Measurements from ENCODE around the gene FAM217A.
"Not testable (repeated sequence)": the region's sequence is repeated elsewhere in the genome, so short reads cannot be mapped to it uniquely, and the experiment has no call there.

The FAM217A gene

DNA sequence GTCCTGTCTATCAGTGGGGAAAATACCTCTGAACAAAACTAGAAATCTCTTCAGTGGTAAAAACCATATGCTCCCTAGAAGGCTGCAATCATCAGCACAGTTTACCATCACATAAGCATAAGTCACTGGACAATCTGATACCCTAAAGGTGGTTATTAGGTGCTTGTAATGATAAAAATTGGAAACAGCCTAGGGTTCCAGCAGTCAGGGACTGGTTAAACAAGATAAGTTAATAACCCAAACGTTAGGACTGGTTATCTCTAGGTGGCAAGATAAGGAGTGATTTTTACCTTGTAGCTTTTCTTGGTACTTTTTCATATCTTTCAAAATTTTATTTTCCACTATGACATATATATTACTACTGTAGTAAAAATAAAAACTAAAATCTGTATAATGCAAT, 45.4 kb upstream of the FAM217A start:
- peaks cover 13% of the 10 kb centered on the region for H3K4me1 ChIP-seq (ENCODE audit: insufficient read depth, poor library complexity, severe bottlenecking)
- no peaks in the 10 kb centered on the region for H3K9me3 ChIP-seq (ENCODE audit: severe bottlenecking)
- H3K36me3 ChIP-seq (ENCODE audit: low read depth): peaks cover 85% of the 10 kb centered on the region
- no peak for ATAC-seq (ENCODE audit: low read depth)
- no peak for DNase-seq (ENCODE audit: low spot score)
- TF ChIP-seq, protein P1, sequence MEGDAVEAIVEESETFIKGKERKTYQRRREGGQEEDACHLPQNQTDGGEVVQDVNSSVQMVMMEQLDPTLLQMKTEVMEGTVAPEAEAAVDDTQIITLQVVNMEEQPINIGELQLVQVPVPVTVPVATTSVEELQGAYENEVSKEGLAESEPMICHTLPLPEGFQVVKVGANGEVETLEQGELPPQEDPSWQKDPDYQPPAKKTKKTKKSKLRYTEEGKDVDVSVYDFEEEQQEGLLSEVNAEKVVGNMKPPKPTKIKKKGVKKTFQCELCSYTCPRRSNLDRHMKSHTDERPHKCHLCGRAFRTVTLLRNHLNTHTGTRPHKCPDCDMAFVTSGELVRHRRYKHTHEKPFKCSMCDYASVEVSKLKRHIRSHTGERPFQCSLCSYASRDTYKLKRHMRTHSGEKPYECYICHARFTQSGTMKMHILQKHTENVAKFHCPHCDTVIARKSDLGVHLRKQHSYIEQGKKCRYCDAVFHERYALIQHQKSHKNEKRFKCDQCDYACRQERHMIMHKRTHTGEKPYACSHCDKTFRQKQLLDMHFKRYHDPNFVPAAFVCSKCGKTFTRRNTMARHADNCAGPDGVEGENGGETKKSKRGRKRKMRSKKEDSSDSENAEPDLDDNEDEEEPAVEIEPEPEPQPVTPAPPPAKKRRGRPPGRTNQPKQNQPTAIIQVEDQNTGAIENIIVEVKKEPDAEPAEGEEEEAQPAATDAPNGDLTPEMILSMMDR (IDR thresholded peaks at IDR 0.05; ENCODE audit: poor library complexity, severe bottlenecking): no peak
- no peak overlapping the region for H3K4me3 ChIP-seq (ENCODE audit: severe bottlenecking)
- H3K27me3 ChIP-seq (ENCODE audit: insufficient read depth, poor library complexity, severe bottlenecking): no peaks in the 10 kb centered on the region
- no peak overlapping the region for H3K27ac ChIP-seq (ENCODE audit: poor library complexity, severe bottlenecking)

DNA sequence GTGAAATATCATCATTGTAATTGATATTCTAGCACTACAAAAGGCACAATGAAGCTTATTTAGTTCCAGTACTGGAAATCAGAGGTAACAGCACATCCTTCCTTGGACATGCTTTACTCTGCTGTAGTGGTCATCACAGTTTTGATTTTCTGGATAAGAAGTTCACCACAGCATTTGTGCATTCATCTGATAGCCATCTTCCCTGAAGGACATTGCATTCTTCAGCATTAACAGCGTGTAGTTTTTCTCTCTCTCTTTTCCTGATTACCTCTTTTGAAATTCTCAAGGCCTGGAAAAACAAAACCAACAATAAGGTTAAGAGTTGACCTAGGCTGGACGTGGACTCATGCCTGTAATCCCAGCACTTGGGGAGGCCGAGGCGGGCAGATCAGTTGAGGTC, 36.8 kb upstream of the FAM217A start:
- Histone ChIP-seq H3K9me3 (ENCODE audit: severe bottlenecking) (peaks cover 4% of the 10 kb centered on the region), H3K27me3 (ENCODE audit: insufficient read depth, poor library complexity, severe bottlenecking) (no peaks in the 10 kb centered on the region), H3K4me3 (ENCODE audit: severe bottlenecking) (no peak overlapping the region), H3K36me3 (ENCODE audit: low read depth) (peaks cover 35% of the 10 kb centered on the region), H3K27ac (ENCODE audit: poor library complexity, severe bottlenecking) (no peak overlapping the region), H3K4me1 (ENCODE audit: insufficient read depth, poor library complexity, severe bottlenecking) (no peaks in the 10 kb centered on the region)
- ATAC-seq (ENCODE audit: low read depth) (no peak), DNase-seq (ENCODE audit: low spot score) (no peak)
- TF ChIP-seq, protein P1 (IDR thresholded peaks at IDR 0.05; ENCODE audit: poor library complexity, severe bottlenecking): no peak

DNA sequence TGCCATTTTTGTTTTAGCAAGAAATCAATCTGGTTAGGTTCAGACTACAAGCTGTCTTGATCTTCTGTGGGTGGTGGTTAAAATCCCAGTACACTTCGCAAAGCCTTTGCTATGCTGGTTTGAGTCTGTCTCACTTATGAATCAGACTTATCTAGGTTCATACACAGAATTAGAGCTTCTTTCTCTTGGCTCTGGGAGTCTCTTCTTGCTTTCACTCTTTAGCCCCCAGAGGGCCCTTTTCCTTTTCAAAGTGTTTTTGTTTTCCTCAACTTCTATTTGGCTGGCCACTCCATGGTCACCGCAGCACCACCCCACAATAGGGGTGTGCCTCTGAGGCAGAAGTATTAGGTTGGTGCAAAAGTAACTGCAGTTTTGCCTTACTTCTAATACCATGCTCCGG, 35.2 kb upstream of the FAM217A start:
- Histone ChIP-seq H3K27me3 (ENCODE audit: insufficient read depth, poor library complexity, severe bottlenecking) (no peaks in the 10 kb centered on the region), H3K4me1 (ENCODE audit: insufficient read depth, poor library complexity, severe bottlenecking) (no peaks in the 10 kb centered on the region), H3K4me3 (ENCODE audit: severe bottlenecking) (no peak overlapping the region), H3K27ac (ENCODE audit: poor library complexity, severe bottlenecking) (no peak overlapping the region), H3K9me3 (ENCODE audit: severe bottlenecking) (peaks cover 4% of the 10 kb centered on the region), H3K36me3 (ENCODE audit: low read depth) (peaks cover 24% of the 10 kb centered on the region)
- TF ChIP-seq, protein P1 (IDR thresholded peaks at IDR 0.05; ENCODE audit: poor library complexity, severe bottlenecking): no peak
- DNase-seq (ENCODE audit: low spot score): no peak
- no peak for ATAC-seq (ENCODE audit: low read depth)

DNA sequence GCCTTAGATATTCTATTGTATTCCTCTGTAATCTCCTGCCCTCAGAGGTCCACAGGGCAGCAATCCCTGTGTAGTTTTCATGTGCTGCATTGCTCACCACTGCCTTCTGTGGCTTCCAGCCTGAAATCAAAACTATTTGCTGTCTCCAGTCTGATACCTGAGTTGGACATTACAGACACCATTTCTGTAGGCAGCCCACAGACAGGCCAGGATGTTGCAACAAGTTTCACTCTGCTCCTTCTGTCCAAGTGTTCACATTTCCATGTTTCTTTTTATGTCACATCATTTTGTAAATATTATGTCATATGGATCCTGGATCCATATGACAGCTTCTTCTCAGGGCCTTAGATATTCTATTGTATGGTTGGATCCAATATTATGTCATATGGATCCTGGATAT, 34.7 kb upstream of the FAM217A start:
- ATAC-seq (ENCODE audit: low read depth): no peak
- peaks cover 24% of the 10 kb centered on the region for H3K36me3 ChIP-seq (ENCODE audit: low read depth)
- H3K27me3 ChIP-seq (ENCODE audit: insufficient read depth, poor library complexity, severe bottlenecking): no peaks in the 10 kb centered on the region
- no peak overlapping the region for H3K4me3 ChIP-seq (ENCODE audit: severe bottlenecking)
- TF ChIP-seq, protein P1 (IDR thresholded peaks at IDR 0.05; ENCODE audit: poor library complexity, severe bottlenecking): no peak
- H3K9me3 ChIP-seq (ENCODE audit: severe bottlenecking): peaks cover 4% of the 10 kb centered on the region
- no peak for DNase-seq (ENCODE audit: low spot score)
- no peaks in the 10 kb centered on the region for H3K4me1 ChIP-seq (ENCODE audit: insufficient read depth, poor library complexity, severe bottlenecking)
- no peak overlapping the region for H3K27ac ChIP-seq (ENCODE audit: poor library complexity, severe bottlenecking)

DNA sequence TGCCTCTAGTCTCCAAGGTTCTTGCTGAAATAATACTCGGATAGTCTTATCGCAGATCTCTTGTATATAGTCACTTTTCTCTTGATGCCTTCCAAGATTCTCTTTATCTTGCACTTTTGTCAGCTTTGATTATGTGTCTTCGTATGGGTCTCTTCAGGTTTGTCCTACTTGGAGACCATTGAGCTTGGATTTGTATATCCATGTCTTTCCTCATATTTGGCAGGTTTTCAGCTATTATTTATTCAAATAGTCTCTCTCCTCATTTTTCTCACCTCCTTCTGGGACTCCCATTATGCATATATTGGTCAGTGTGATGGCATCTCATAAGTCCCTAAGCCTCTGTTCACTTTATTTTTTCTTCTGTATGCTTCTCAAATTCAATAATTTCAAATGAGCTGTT, 33.4 kb upstream of the FAM217A start:
- Histone ChIP-seq H3K27ac (ENCODE audit: poor library complexity, severe bottlenecking) (no peak overlapping the region), H3K9me3 (ENCODE audit: severe bottlenecking) (peaks cover 4% of the 10 kb centered on the region), H3K4me3 (ENCODE audit: severe bottlenecking) (no peak overlapping the region), H3K36me3 (ENCODE audit: low read depth) (peaks cover 20% of the 10 kb centered on the region), H3K27me3 (ENCODE audit: insufficient read depth, poor library complexity, severe bottlenecking) (no peaks in the 10 kb centered on the region), H3K4me1 (ENCODE audit: insufficient read depth, poor library complexity, severe bottlenecking) (no peaks in the 10 kb centered on the region)
- DNase-seq (ENCODE audit: low spot score): no peak
- no peak for ATAC-seq (ENCODE audit: low read depth)
- TF ChIP-seq, protein P1 (IDR thresholded peaks at IDR 0.05; ENCODE audit: poor library complexity, severe bottlenecking): no peak

DNA sequence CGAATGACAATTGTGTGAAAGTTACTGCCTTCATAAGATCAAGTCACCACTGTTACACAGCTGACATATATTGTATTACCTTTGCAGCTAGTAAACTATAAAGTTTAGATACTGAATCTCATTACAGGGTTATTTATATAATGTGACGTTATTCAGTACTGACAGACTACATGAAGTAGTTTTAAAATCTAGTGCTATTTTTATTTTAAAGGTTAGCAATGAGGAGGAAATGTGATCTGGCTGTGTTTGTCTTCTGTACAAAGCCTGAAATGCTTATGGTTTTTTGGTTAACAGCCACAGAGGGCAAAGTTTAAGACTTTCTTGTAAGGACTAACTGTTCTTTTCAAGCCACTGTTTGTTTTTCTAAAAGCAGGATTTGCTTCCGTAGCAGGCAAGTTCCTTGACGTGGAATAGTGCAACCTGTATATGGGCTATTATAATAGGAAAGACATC, 30.5 kb upstream of the FAM217A start:
- not testable (repeated sequence) for H3K4me3 ChIP-seq (ENCODE audit: severe bottlenecking); H3K9me3 ChIP-seq (ENCODE audit: severe bottlenecking); H3K27ac ChIP-seq (ENCODE audit: poor library complexity, severe bottlenecking); ATAC-seq (ENCODE audit: low read depth); H3K4me1 ChIP-seq (ENCODE audit: insufficient read depth, poor library complexity, severe bottlenecking); DNase-seq (ENCODE audit: low spot score); H3K27me3 ChIP-seq (ENCODE audit: insufficient read depth, poor library complexity, severe bottlenecking); H3K36me3 ChIP-seq (ENCODE audit: low read depth)

Data from RWPE2 (cell line).